ENCODE measurements around the gene TBPL2. TPM values are rescaled to one million over a fixed set of nuclear protein-coding genes. Genes with fewer than 3 reads are reported as not detected.

Gene TBPL2
- total RNA-seq, 1 donor from 2014 or later = not detected

- no peak for TF ChIP-seq CTCF (IDR thresholded peaks at IDR 0.05; ENCODE audit: partially characterized antibody, unreplicated experiment)
- Mint-ChIP-seq H3K9me3 (ENCODE audit: unreplicated experiment) (peaks cover 2% of the 10 kb centered on the region), H3K36me3 (ENCODE audit: unreplicated experiment) (peaks cover 9% of the 10 kb centered on the region), H3K4me3 (ENCODE audit: unreplicated experiment) (no peak overlapping the region), H3K4me1 (ENCODE audit: low read depth, unreplicated experiment) (no peaks in the 10 kb centered on the region), H3K27me3 (ENCODE audit: unreplicated experiment) (peaks cover 2% of the 10 kb centered on the region), H3K27ac (ENCODE audit: unreplicated experiment) (no peak overlapping the region)
- no peak for DNase-seq
These were observed 69.4 kb downstream of the TBPL2 start for GRCh38 chr14:55370883-55371455.

- no peak for DNase-seq
- Mint-ChIP-seq H3K36me3 (ENCODE audit: unreplicated experiment) (peaks cover 16% of the 10 kb centered on the region), H3K4me1 (ENCODE audit: low read depth, unreplicated experiment) (no peaks in the 10 kb centered on the region), H3K9me3 (ENCODE audit: unreplicated experiment) (no peaks in the 10 kb centered on the region), H3K27me3 (ENCODE audit: unreplicated experiment) (peaks cover 2% of the 10 kb centered on the region), H3K27ac (ENCODE audit: unreplicated experiment) (no peak overlapping the region), H3K4me3 (ENCODE audit: unreplicated experiment) (no peak overlapping the region)
- TF ChIP-seq CTCF (IDR thresholded peaks at IDR 0.05; ENCODE audit: partially characterized antibody, unreplicated experiment) = no peak
These were observed 74.1 kb downstream of the TBPL2 start for GRCh38 chr14:55366271-55366670.

Other genes starting within 250 kb of the TBPL2 start
- 8.2 TPM for gene DLGAP5, start 249.0 kb downstream of the TBPL2 start, total RNA-seq (ENCODE audit: unreplicated experiment)
- 13.6 TPM for gene FBXO34, start 169.2 kb downstream of the TBPL2 start, total RNA-seq (ENCODE audit: unreplicated experiment)
- 13.5 TPM for gene ATG14, start 28.8 kb downstream of the TBPL2 start, total RNA-seq (ENCODE audit: unreplicated experiment)
- 108 TPM for gene KTN1, start 139.6 kb upstream of the TBPL2 start, total RNA-seq (ENCODE audit: unreplicated experiment)